HepG2 (cell line): ENCODE data around the gene GBP1. TPM values are rescaled to one million over a fixed set of nuclear protein-coding genes. Genes with fewer than 3 reads are reported as not detected.

ENCODE experiments used
- ATAC-seq: fragments of 200-7000 bp; cut with Tn5 transposase; 3 replicates; pipeline ENCODE4 v1.9.1; 2020; ENCODE audit warnings: mild to moderate bottlenecking, moderate library complexity
- BruUV-seq: library from RNA; stranded (reverse); fragments of 400-500 nt; replicated peaks from 2 replicates; lab custom pipeline; 2021; lab: Mats Ljungman, UMichigan
- CTCF ChIA-PET: fragments of 300-600 bp; formaldehyde crosslinking; extraction: SDS; loops from one replicate; lab custom pipeline; 2021; ENCODE audit warnings: low total read pairs, inconsistent platforms, low intra/inter-chr PET ratio; lab: Yijun Ruan, JAX
- POLR2A ChIA-PET: fragments of 350-600 bp; sonication (Branson Sonifier 250); formaldehyde crosslinking; loops from one replicate; lab custom pipeline; 2020; ENCODE audit warnings: antibody characterized with exemption, inconsistent platforms; lab: Yijun Ruan, JAX
- DNase-seq: peaks from one replicate; pipeline ENCODE4 v3.0.0-alpha.2; 2015; ENCODE audit warnings: low spot score
- FAIRE-seq: peaks from 3 replicates; lab custom pipeline; 2011; peaks lifted over from hg19 to GRCh38; lab: Jason Lieb, UNC
- H2AFZ ChIP-seq: one replicate; pipeline ENCODE4 v1.6.1; 2011; ENCODE audit warnings: low read length, inconsistent platforms
- H3K27ac ChIP-seq: fragments of 300-600 bp; 3 replicates; pipeline ENCODE4 v1.8.0; 2011; ENCODE audit warnings: mixed run types, mild to moderate bottlenecking, mixed read lengths, low read length, inconsistent platforms; ENCODE audit not compliant: insufficient read depth; ENCODE audit errors: extremely low read length
- H3K27me3 ChIP-seq, 2 experiments: fragments of 200-600 bp in 1 of 2; 2 replicates in 1 of 2; 3 replicates in 1 of 2; pipeline versions ENCODE4 v1.6.0 to v1.8.0; 2011; ENCODE audit warnings: low read length in 2 of 2, mild to moderate bottlenecking in 2 of 2, moderate library complexity in 2 of 2, inconsistent platforms in 1 of 2; ENCODE audit not compliant: insufficient read depth in 2 of 2, control insufficient read depth in 1 of 2
- H3K36me3 ChIP-seq, 2 experiments: fragments of 200-600 bp in 1 of 2; replicated peaks in 1 of 2; 2 replicates in 1 of 2; 3 replicates in 1 of 2; pipeline versions ENCODE4 v1.5.1 to v1.8.0; 2011; ENCODE audit warnings: low read length in 2 of 2, inconsistent platforms in 1 of 2; ENCODE audit not compliant: insufficient read depth in 2 of 2, control insufficient read depth in 1 of 2
- H3K4me1 ChIP-seq: 2 replicates; pipeline ENCODE4 v1.5.1; 2012; ENCODE audit warnings: low read length, inconsistent platforms; ENCODE audit not compliant: insufficient read depth
- H3K4me2 ChIP-seq: 2 replicates; pipeline ENCODE4 v1.6.0; 2011; ENCODE audit warnings: low read depth, low read length, inconsistent platforms
- H3K4me3 ChIP-seq, 3 experiments: fragments of 200-600 bp in 1 of 3; sonication (generic), shearing (Covaris generic) in 1 of 3; replicated peaks in 1 of 3; 2 replicates each; pipeline ENCODE4 v1.5.1; 2011 to 2016; ENCODE audit warnings: low read length in 3 of 3, inconsistent platforms in 2 of 3, low read depth in 2 of 3, mild to moderate bottlenecking in 2 of 3, control low read depth in 1 of 3, mixed read lengths in 1 of 3; ENCODE audit not compliant: insufficient read depth in 1 of 3
- H3K79me2 ChIP-seq: one replicate; pipeline ENCODE4 v1.6.1; 2011; ENCODE audit warnings: low read length, inconsistent platforms; ENCODE audit not compliant: insufficient read depth
- H3K9ac ChIP-seq: 2 replicates; pipeline ENCODE4 v1.6.0; 2011; ENCODE audit warnings: mild to moderate bottlenecking, low read depth, low read length, inconsistent platforms; ENCODE audit not compliant: insufficient read depth
- H3K9me3 ChIP-seq: 2 replicates; pipeline ENCODE4 v1.5.1; 2012; ENCODE audit warnings: mild to moderate bottlenecking, low read length
- H4K20me1 ChIP-seq: 2 replicates; pipeline ENCODE4 v1.6.0; 2011; ENCODE audit warnings: inconsistent platforms, mild to moderate bottlenecking, low read length, moderate library complexity; ENCODE audit not compliant: insufficient read depth
- BRF2 ChIP-seq: sonication (generic); formaldehyde crosslinking; IDR thresholded peaks from 2 replicates; pipeline ENCODE4 v1.8.1; 2022; ENCODE audit warnings: mild to moderate bottlenecking, missing genetic modification reagents
- ESRRA ChIP-seq: sonication (generic); formaldehyde crosslinking; IDR thresholded peaks from 2 replicates; pipeline ENCODE4 v1.5.1; 2020; ENCODE audit warnings: mild to moderate bottlenecking, low read depth, missing genetic modification reagents
- FOXK2 ChIP-seq: fragments of 450-650 bp; IDR thresholded peaks from 2 replicates; pipeline ENCODE4 v1.6.1; 2016
- GLI4 ChIP-seq: sonication (generic); formaldehyde crosslinking; IDR thresholded peaks from 2 replicates; pipeline ENCODE4 v1.5.1; 2020; ENCODE audit warnings: missing genetic modification reagents, mild to moderate bottlenecking, moderate library complexity, borderline replicate concordance
- HINFP ChIP-seq: sonication (generic); formaldehyde crosslinking; IDR thresholded peaks from 2 replicates; pipeline ENCODE4 v1.4.0; 2020; ENCODE audit warnings: low read depth, mild to moderate bottlenecking, missing genetic modification reagents
- HMG20A ChIP-seq: IDR thresholded peaks from 2 replicates; pipeline ENCODE4 v1.6.1; 2016; ENCODE audit warnings: borderline replicate concordance
- LCORL ChIP-seq, 2 experiments: fragments of 450-650 bp in 1 of 2; sonication (generic) in 1 of 2; formaldehyde crosslinking in 1 of 2; IDR thresholded peaks; 2 replicates each; pipeline versions ENCODE4 v1.5.0 to v1.6.1; 2017 to 2020; ENCODE audit warnings: antibody characterized with exemption in 1 of 2, missing genetic modification reagents in 1 of 2
- MNT ChIP-seq: fragments of 450-650 bp; IDR thresholded peaks from 2 replicates; pipeline ENCODE4 v1.6.1; 2016
- SUZ12 ChIP-seq: fragments of 150-350 bp; IDR thresholded peaks from 2 replicates; pipeline ENCODE4 v1.6.1; 2014; ENCODE audit warnings: low read depth, low read length
- SYNCRIP ChIP-seq: fragments of 200-400 bp; formaldehyde crosslinking; IDR thresholded peaks from 2 replicates; pipeline ENCODE4 v1.6.1; 2018; ENCODE audit warnings: mild to moderate bottlenecking, low read depth, low read length; ENCODE audit not compliant: insufficient read depth
- THAP11 ChIP-seq: IDR thresholded peaks from 2 replicates; pipeline ENCODE4 v1.6.1; 2016; ENCODE audit warnings: missing biosample characterization, missing genetic modification reagents
- ZBTB38 ChIP-seq: sonication (generic); formaldehyde crosslinking; IDR thresholded peaks from 2 replicates; pipeline ENCODE4 v1.5.1; 2020; ENCODE audit warnings: mild to moderate bottlenecking, missing genetic modification reagents
- ZFY ChIP-seq: sonication (generic); formaldehyde crosslinking; IDR thresholded peaks from 2 replicates; pipeline ENCODE4 v1.4.0; 2020; ENCODE audit warnings: missing genetic modification reagents
- ZNF251 ChIP-seq: sonication (generic); formaldehyde crosslinking; IDR thresholded peaks from 2 replicates; pipeline ENCODE4 v1.9.0; 2021; ENCODE audit warnings: mild to moderate bottlenecking, missing genetic modification reagents
- ZNF382 ChIP-seq: sonication (generic); formaldehyde crosslinking; IDR thresholded peaks from 2 replicates; pipeline ENCODE4 v1.5.0; 2020; ENCODE audit warnings: missing genetic modification reagents, mild to moderate bottlenecking, borderline replicate concordance
- ZNF556 ChIP-seq: sonication (generic); formaldehyde crosslinking; IDR thresholded peaks from 2 replicates; pipeline ENCODE4 v1.4.0; 2020; ENCODE audit warnings: mild to moderate bottlenecking, missing genetic modification reagents, borderline replicate concordance
- ZNF569 ChIP-seq: sonication (generic); formaldehyde crosslinking; IDR thresholded peaks from 2 replicates; pipeline ENCODE4 v1.5.0; 2020; ENCODE audit warnings: mild to moderate bottlenecking, missing genetic modification reagents, moderate library complexity, borderline replicate concordance
- ZNF670 ChIP-seq: sonication (generic); formaldehyde crosslinking; IDR thresholded peaks from 2 replicates; pipeline ENCODE4 v1.8.0; 2022; ENCODE audit warnings: mild to moderate bottlenecking, missing genetic modification reagents, borderline replicate concordance
- ZNF709 ChIP-seq: sonication (generic); formaldehyde crosslinking; IDR thresholded peaks from 2 replicates; pipeline ENCODE4 v1.5.0; 2020; ENCODE audit warnings: mild to moderate bottlenecking, missing genetic modification reagents
- WGBS: methylation state at CpG from one replicate; pipeline ENCODE4 v1.1.6; 2017; ENCODE audit warnings: low lambda C conversion rate; 5-methylcytosine and 5-hydroxymethylcytosine counted together
- in situ Hi-C: cut with HindIII; loops from 2 replicates; pipeline ENCODE4 v1.10.0; 2017; ENCODE audit warnings: low pct_unique_long_range_greater_than_20kb; ENCODE audit not compliant: extremely low pct_ligation_motif_present
- intact Hi-C: fragments of 100-400 bp; cut with micrococcal nuclease; formaldehyde crosslinking; loops from one replicate; pipeline ENCODE4 v1.10.0; 2022; ENCODE audit not compliant: unreplicated experiment
- polyA plus RNA-seq, 8 experiments: library from polyadenylated mRNA; depleted of rRNA in 3 of 8; stranded (reverse) in 7 of 8; unstranded in 1 of 8; fragments of >200 nt; fragmentation: Illumina TruSeq in 4 of 8; extraction: Trizol in 4 of 8; gene quantifications; 2 replicates each; pipeline versions ENCODE4 v1.2.1 to v1.2.3, GENCODE V29; 2011 to 2016; ENCODE audit warnings: low read depth in 4 of 8, missing spikeins in 1 of 8, mixed read lengths in 1 of 8; ENCODE audit not compliant: insufficient read depth in 1 of 8
- total RNA-seq, 5 experiments: library from RNA; depleted of rRNA; stranded (reverse); fragments of >200 nt; fragmentation: Illumina TruSeq; extraction: Trizol; gene quantifications; 2 replicates each; pipeline ENCODE4 v1.2.3, GENCODE V29; 2016; ENCODE audit warnings: low read depth in 1 of 5

Gene GBP1
- total and polyA plus RNA-seq, 2 of the 13 experiments (the other 11 are each of a cell fraction or from before 2014, with no cell fraction given), result 0.62 to 2.3 TPM

- H3K4me3 ChIP-seq, result no peak overlapping the region
- 93% methylated on average over 3 of the region's 3 CpGs for WGBS
- TF ChIP-seq FOXK2 (no peak), GLI4 (CRISPR knock-in tag) (no peak), SYNCRIP (no peak), ZBTB38 (no peak), MNT (no peak), ZNF251 (no peak), BRF2 (CRISPR knock-in tag) (no peak), ZFY (no peak), ZNF556 (no peak), ESRRA (CRISPR knock-in tag) (no peak), LCORL (IDR thresholded peaks at IDR 0.05) (no peak), LCORL (CRISPR knock-in tag; IDR thresholded peaks at IDR 0.05) (no peak), ZNF670 (CRISPR knock-in tag) (no peak), HINFP (no peak), ZNF382 (CRISPR knock-in tag) (no peak), HMG20A (CRISPR knock-in tag) (no peak), THAP11 (CRISPR knock-in tag) (no peak), ZNF569 (CRISPR knock-in tag) (no peak), SUZ12 (no peak), ZNF709 (CRISPR knock-in tag) (no peak)
Observed at GRCh38 chr1:89063094-89063493, 1.9 kb downstream of the GBP1 start.

More at GRCh38 chr1:89063094-89063493, 1.9 kb downstream of the GBP1 start:
- in situ Hi-C loops (no loop called here), intact Hi-C loops (no loop called here)
- Histone ChIP-seq H3K27me3 (no peaks in the 10 kb centered on the region), H3K9ac (no peak overlapping the region), H3K4me2 (no peak overlapping the region), H2AFZ (no peak overlapping the region), H3K36me3 (no peaks in the 10 kb centered on the region), H3K4me1 (peaks cover 15% of the 10 kb centered on the region), H4K20me1 (no peaks in the 10 kb centered on the region), H3K27ac (no peak overlapping the region), H3K79me2 (no peaks in the 10 kb centered on the region), H3K9me3 (no peaks in the 10 kb centered on the region)
- DNase-seq (no peak), ATAC-seq (no peak), FAIRE-seq (no peak)
- CTCF ChIA-PET, result no interaction called here
- BruUV-seq, result no TSS peak
- POLR2A ChIA-PET, result no interaction called here
